ENCODE data around the gene SLC16A1. TPM values are rescaled to one million over a fixed set of nuclear protein-coding genes. Genes with fewer than 3 reads are reported as not detected.
"Not testable (repeated sequence)": the region's sequence is repeated elsewhere in the genome, so short reads cannot be mapped to it uniquely, and the experiment has no call there.

Gene SLC16A1
- total and polyA plus RNA-seq, 5 donors = 35.4 to 123 (median 64.4) TPM

- no peak overlapping the region for H3K27ac ChIP-seq (ENCODE audit: low read length)
- ATAC-seq (no peak), DNase-seq (no peak)
- WGBS = 96% methylated on average over 7 of the region's 7 CpGs
- intact Hi-C loops (cut with DNase I) = no loop called here
- H3K9me3 ChIP-seq (ENCODE audit: control insufficient read depth, low read length) = no peaks in the 10 kb centered on the region
- H3K4me1 ChIP-seq (ENCODE audit: control insufficient read depth, insufficient read depth, low read length) = peaks cover 2% of the 10 kb centered on the region
- H3K4me3 ChIP-seq (ENCODE audit: low read length) = no peak overlapping the region
- H3K27me3 ChIP-seq (ENCODE audit: control insufficient read depth, insufficient read depth) = no peaks in the 10 kb centered on the region
These were observed 34.3 kb upstream of the SLC16A1 start for GRCh38 chr1:112990271-112990670.

GRCh38 chr1:112988367-112988766 lies 32.4 kb upstream of the SLC16A1 start:
- H3K27ac ChIP-seq (ENCODE audit: low read length) = no peak overlapping the region
- H3K27me3 ChIP-seq (ENCODE audit: control insufficient read depth, insufficient read depth) = no peaks in the 10 kb centered on the region
- no peak overlapping the region for H3K4me3 ChIP-seq (ENCODE audit: low read length)
- intact Hi-C loops (cut with DNase I) = no loop called here
- H3K4me1 ChIP-seq (ENCODE audit: control insufficient read depth, insufficient read depth, low read length) = peaks cover 2% of the 10 kb centered on the region
- ATAC-seq = no peak
- no peak for DNase-seq
- 61% methylated on average over 1 of the region's 1 CpG for WGBS
- H3K9me3 ChIP-seq (ENCODE audit: control insufficient read depth, low read length) = no peaks in the 10 kb centered on the region

- Histone ChIP-seq H3K27me3 (ENCODE audit: control insufficient read depth, insufficient read depth) (no peaks in the 10 kb centered on the region), H3K4me3 (ENCODE audit: low read length) (no peak overlapping the region), H3K9me3 (ENCODE audit: control insufficient read depth, low read length) (no peaks in the 10 kb centered on the region), H3K4me1 (ENCODE audit: control insufficient read depth, insufficient read depth, low read length) (peaks cover 2% of the 10 kb centered on the region), H3K27ac (ENCODE audit: low read length) (no peak overlapping the region)
- ATAC-seq = no peak
- 82% methylated on average over 2 of the region's 2 CpGs for WGBS
- intact Hi-C loops (cut with DNase I) = no loop called here
- DNase-seq = no peak
These were observed 29.1 kb upstream of the SLC16A1 start for GRCh38 chr1:112985123-112985522.

- Histone ChIP-seq H3K27me3 (ENCODE audit: control insufficient read depth, insufficient read depth) (no peaks in the 10 kb centered on the region), H3K27ac (ENCODE audit: low read length) (peak overlapping the region; percentile 39), H3K4me1 (ENCODE audit: control insufficient read depth, insufficient read depth, low read length) (peaks cover 2% of the 10 kb centered on the region), H3K9me3 (ENCODE audit: control insufficient read depth, low read length) (no peaks in the 10 kb centered on the region), H3K4me3 (ENCODE audit: low read length) (no peak overlapping the region)
- intact Hi-C loops (cut with DNase I) = no loop called here
- ATAC-seq = peak; percentile 18 to 37
- WGBS = 54% methylated on average over 6 of the region's 6 CpGs
- no peak for DNase-seq
These were observed 27.6 kb upstream of the SLC16A1 start for GRCh38 chr1:112983537-112984131.

- no peak overlapping the region for H3K4me3 ChIP-seq (ENCODE audit: low read length)
- H3K27ac ChIP-seq (ENCODE audit: low read length) = peak overlapping the region; percentile 39
- no peak for DNase-seq
- no peaks in the 10 kb centered on the region for H3K27me3 ChIP-seq (ENCODE audit: control insufficient read depth, insufficient read depth)
- peak; percentile 91 for ATAC-seq
- H3K4me1 ChIP-seq (ENCODE audit: control insufficient read depth, insufficient read depth, low read length) = peaks cover 2% of the 10 kb centered on the region
- H3K9me3 ChIP-seq (ENCODE audit: control insufficient read depth, low read length) = no peaks in the 10 kb centered on the region
- WGBS = 44% methylated on average over 5 of the region's 5 CpGs
- intact Hi-C loops (cut with DNase I) = no loop called here
These were observed 27.0 kb upstream of the SLC16A1 start for GRCh38 chr1:112982853-112983536.

- DNase-seq (no peak), ATAC-seq (no peak)
- Histone ChIP-seq H3K27me3 (ENCODE audit: control insufficient read depth, insufficient read depth) (no peaks in the 10 kb centered on the region), H3K27ac (ENCODE audit: low read length) (peak overlapping the region; percentile 28), H3K4me1 (ENCODE audit: control insufficient read depth, insufficient read depth, low read length) (peaks cover 2% of the 10 kb centered on the region), H3K4me3 (ENCODE audit: low read length) (no peak overlapping the region), H3K9me3 (ENCODE audit: control insufficient read depth, low read length) (no peaks in the 10 kb centered on the region)
- 86% methylated on average over 2 of the region's 2 CpGs for WGBS
- intact Hi-C loops (cut with DNase I) = no loop called here
These were observed 26.3 kb upstream of the SLC16A1 start for GRCh38 chr1:112982328-112982727.

GRCh38 chr1:112981834-112982233 lies 25.8 kb upstream of the SLC16A1 start:
- intact Hi-C loops (cut with DNase I); H3K27me3 ChIP-seq (ENCODE audit: control insufficient read depth, insufficient read depth); H3K4me1 ChIP-seq (ENCODE audit: control insufficient read depth, insufficient read depth, low read length); H3K9me3 ChIP-seq (ENCODE audit: control insufficient read depth, low read length); H3K4me3 ChIP-seq (ENCODE audit: low read length); ATAC-seq; DNase-seq: not testable (repeated sequence)
- H3K27ac ChIP-seq (ENCODE audit: low read length) = peak overlapping the region; percentile 37
- 92% methylated on average over 8 of the region's 8 CpGs for WGBS

GRCh38 chr1:112981426-112981825 lies 25.4 kb upstream of the SLC16A1 start:
- ATAC-seq (no peak), DNase-seq (no peak)
- intact Hi-C loops (cut with DNase I) = no loop called here
- H3K9me3 ChIP-seq (ENCODE audit: control insufficient read depth, low read length) = no peaks in the 10 kb centered on the region
- 96% methylated on average over 1 of the region's 1 CpG for WGBS
- no peak overlapping the region for H3K27ac ChIP-seq (ENCODE audit: low read length)
- H3K27me3 ChIP-seq (ENCODE audit: control insufficient read depth, insufficient read depth) = no peaks in the 10 kb centered on the region
- H3K4me1 ChIP-seq (ENCODE audit: control insufficient read depth, insufficient read depth, low read length) = peaks cover 2% of the 10 kb centered on the region
- no peak overlapping the region for H3K4me3 ChIP-seq (ENCODE audit: low read length)

GRCh38 chr1:112975336-112975735 lies 19.3 kb upstream of the SLC16A1 start:
- H3K9me3 ChIP-seq (ENCODE audit: control insufficient read depth, low read length) = no peaks in the 10 kb centered on the region
- H3K27ac ChIP-seq (ENCODE audit: low read length) = no peak overlapping the region
- H3K27me3 ChIP-seq (ENCODE audit: control insufficient read depth, insufficient read depth) = no peaks in the 10 kb centered on the region
- H3K4me3 ChIP-seq (ENCODE audit: low read length) = no peak overlapping the region
- intact Hi-C loops (cut with DNase I) = no loop called here
- no peaks in the 10 kb centered on the region for H3K4me1 ChIP-seq (ENCODE audit: control insufficient read depth, insufficient read depth, low read length)
- DNase-seq (no peak), ATAC-seq (no peak)
- 82% methylated on average over 5 of the region's 5 CpGs for WGBS

GRCh38 chr1:112974646-112975045 lies 18.6 kb upstream of the SLC16A1 start:
- H3K9me3 ChIP-seq (ENCODE audit: control insufficient read depth, low read length) = no peaks in the 10 kb centered on the region
- intact Hi-C loops (cut with DNase I) = no loop called here
- WGBS = 53% methylated on average over 1 of the region's 1 CpG
- no peaks in the 10 kb centered on the region for H3K27me3 ChIP-seq (ENCODE audit: control insufficient read depth, insufficient read depth)
- DNase-seq (no peak), ATAC-seq (no peak)
- H3K4me3 ChIP-seq (ENCODE audit: low read length) = no peak overlapping the region
- no peak overlapping the region for H3K27ac ChIP-seq (ENCODE audit: low read length)
- H3K4me1 ChIP-seq (ENCODE audit: control insufficient read depth, insufficient read depth, low read length) = no peaks in the 10 kb centered on the region

- no peaks in the 10 kb centered on the region for H3K9me3 ChIP-seq (ENCODE audit: control insufficient read depth, low read length)
- ATAC-seq (no peak), DNase-seq (no peak)
- no peak overlapping the region for H3K27ac ChIP-seq (ENCODE audit: low read length)
- intact Hi-C loops (cut with DNase I) = no loop called here
- WGBS = 96% methylated on average over 1 of the region's 1 CpG
- no peaks in the 10 kb centered on the region for H3K27me3 ChIP-seq (ENCODE audit: control insufficient read depth, insufficient read depth)
- H3K4me1 ChIP-seq (ENCODE audit: control insufficient read depth, insufficient read depth, low read length) = no peaks in the 10 kb centered on the region
- no peak overlapping the region for H3K4me3 ChIP-seq (ENCODE audit: low read length)
These were observed 17.8 kb upstream of the SLC16A1 start for GRCh38 chr1:112973788-112974187.

Measured in right cardiac atrium (tissue), 5 donors.